Esophagus squamous epithelium (tissue), 5 donors: Measurements from ENCODE around the gene UBE2L5. TPM values are rescaled to one million over a fixed set of nuclear protein-coding genes. Genes with fewer than 3 reads are reported as not detected.
A peak's percentile ranks its signal among the peaks of the same experiment; 100 is the strongest.

Source experiments
- DNase-seq: peaks from one replicate; lab custom pipeline; 2025; lab: John Stamatoyannopoulos, UW
- H3K27ac ChIP-seq, 4 donors: fragments of 200-600 bp; sonication (generic); one replicate each; pipeline ENCODE4 v1.5.1; 2016 to 2019; ENCODE audit warnings: mild to moderate bottlenecking in 1 of 4
- H3K27me3 ChIP-seq, 4 donors: fragments of 200-600 bp; sonication (generic); 1 replicate in 3 of 4; 2 replicates in 1 of 4; pipeline versions ENCODE4 v1.5.1 to v1.6.0; 2017 to 2021; ENCODE audit warnings: antibody characterized with exemption in 1 of 4
- H3K36me3 ChIP-seq, 3 donors: fragments of 200-600 bp; sonication (generic); one replicate each; pipeline ENCODE4 v1.5.1; 2016 to 2019
- H3K4me1 ChIP-seq, 3 donors: fragments of 200-600 bp; sonication (generic); one replicate each; pipeline ENCODE4 v1.5.1; 2017 to 2019
- H3K4me3 ChIP-seq, 4 donors: fragments of 200-600 bp; sonication (generic); 1 replicate in 3 of 4; 2 replicates in 1 of 4; pipeline ENCODE4 v1.5.1; 2016 to 2019; ENCODE audit warnings: mild to moderate bottlenecking in 2 of 4, moderate library complexity in 1 of 4
- H3K9me3 ChIP-seq, 3 donors: fragments of 200-600 bp; sonication (generic); one replicate each; pipeline ENCODE4 v1.5.1; 2016 to 2019
- POLR2A ChIP-seq, 4 donors: fragments of 450-650 bp; IDR thresholded peaks; one replicate each; pipeline ENCODE4 v1.6.1; 2017; ENCODE audit warnings: antibody characterized with exemption in 4 of 4, mild to moderate bottlenecking in 4 of 4, moderate library complexity in 3 of 4
- WGBS, 2 donors: methylation state at CpG; one replicate each; pipeline ENCODE4 v1.1.5; 2018; 5-methylcytosine and 5-hydroxymethylcytosine counted together
- intact Hi-C: fragments of 100-400 bp; cut with DNase I; formaldehyde crosslinking; loops from one replicate; pipeline ENCODE4 v1.15.0; 2022
- total RNA-seq, 4 donors: library from RNA; depleted of rRNA; stranded (reverse); fragments of >200 nt; gene quantifications; one replicate each; pipeline ENCODE4 v1.1.0, GENCODE V29; 2016
- TF ChIP-seq, protein P1 (sequence below), 6 experiments: fragments of 450-650 bp in 4 of 6; fragments of 200-600 bp in 2 of 6; sonication (generic) in 2 of 6; IDR thresholded peaks; one replicate each; pipeline ENCODE4 v1.5.1; 2016 to 2019; ENCODE audit warnings: antibody characterized with exemption in 6 of 6, mild to moderate bottlenecking in 4 of 6, moderate library complexity in 4 of 6
- donor health status: DM: yes; HTN: yes; CAD: no.

The UBE2L5 gene
- total RNA-seq, 4 donors from 2014 or later = 0.19 TPM; not detected in 3

DNA sequence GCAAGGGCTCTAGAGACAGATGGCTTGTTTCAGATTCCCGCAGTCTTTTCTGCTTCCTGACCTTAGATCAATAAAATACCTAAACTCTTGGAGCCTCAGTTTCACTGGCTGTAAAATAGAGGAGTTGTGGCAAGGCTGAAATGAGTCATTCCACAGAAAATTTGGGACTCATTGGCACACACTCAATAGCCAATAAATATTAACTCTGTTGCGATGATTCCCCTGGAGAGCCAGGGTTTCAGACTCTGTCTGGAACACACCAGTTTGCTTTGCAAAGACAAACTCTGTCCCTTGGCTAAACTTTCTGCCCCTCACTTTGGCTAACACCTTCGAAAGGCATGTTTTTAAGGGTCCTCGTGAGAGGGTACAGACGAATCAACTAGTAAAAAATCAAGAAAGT is 18.1 kb upstream of the UBE2L5 start:
- Histone ChIP-seq H3K36me3 (no peaks in the 10 kb centered on the region), H3K9me3 (no peaks in the 10 kb centered on the region), H3K4me3 (no peak overlapping the region), H3K27ac (peak overlapping the region in 3 of 4 donors; percentile 16 to 55 (median 45)), H3K4me1 (peaks cover 4 to 62% (median 15%) of the 10 kb centered on the region in 3 donors), H3K27me3 (no peaks in the 10 kb centered on the region)
- no peak for DNase-seq
- TF ChIP-seq, protein P1, sequence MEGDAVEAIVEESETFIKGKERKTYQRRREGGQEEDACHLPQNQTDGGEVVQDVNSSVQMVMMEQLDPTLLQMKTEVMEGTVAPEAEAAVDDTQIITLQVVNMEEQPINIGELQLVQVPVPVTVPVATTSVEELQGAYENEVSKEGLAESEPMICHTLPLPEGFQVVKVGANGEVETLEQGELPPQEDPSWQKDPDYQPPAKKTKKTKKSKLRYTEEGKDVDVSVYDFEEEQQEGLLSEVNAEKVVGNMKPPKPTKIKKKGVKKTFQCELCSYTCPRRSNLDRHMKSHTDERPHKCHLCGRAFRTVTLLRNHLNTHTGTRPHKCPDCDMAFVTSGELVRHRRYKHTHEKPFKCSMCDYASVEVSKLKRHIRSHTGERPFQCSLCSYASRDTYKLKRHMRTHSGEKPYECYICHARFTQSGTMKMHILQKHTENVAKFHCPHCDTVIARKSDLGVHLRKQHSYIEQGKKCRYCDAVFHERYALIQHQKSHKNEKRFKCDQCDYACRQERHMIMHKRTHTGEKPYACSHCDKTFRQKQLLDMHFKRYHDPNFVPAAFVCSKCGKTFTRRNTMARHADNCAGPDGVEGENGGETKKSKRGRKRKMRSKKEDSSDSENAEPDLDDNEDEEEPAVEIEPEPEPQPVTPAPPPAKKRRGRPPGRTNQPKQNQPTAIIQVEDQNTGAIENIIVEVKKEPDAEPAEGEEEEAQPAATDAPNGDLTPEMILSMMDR (IDR thresholded peaks at IDR 0.05) = no peak
- no peak for TF ChIP-seq POLR2A (IDR thresholded peaks at IDR 0.05)
- intact Hi-C loops = loop anchor here (10.0 kb wide), 1 partner anchor 61 kb away; the partner anchor contains the start of gene HMGB1
- WGBS, 2 donors = 39 to 56% methylated on average over 5 of the region's 5 CpGs

DNA sequence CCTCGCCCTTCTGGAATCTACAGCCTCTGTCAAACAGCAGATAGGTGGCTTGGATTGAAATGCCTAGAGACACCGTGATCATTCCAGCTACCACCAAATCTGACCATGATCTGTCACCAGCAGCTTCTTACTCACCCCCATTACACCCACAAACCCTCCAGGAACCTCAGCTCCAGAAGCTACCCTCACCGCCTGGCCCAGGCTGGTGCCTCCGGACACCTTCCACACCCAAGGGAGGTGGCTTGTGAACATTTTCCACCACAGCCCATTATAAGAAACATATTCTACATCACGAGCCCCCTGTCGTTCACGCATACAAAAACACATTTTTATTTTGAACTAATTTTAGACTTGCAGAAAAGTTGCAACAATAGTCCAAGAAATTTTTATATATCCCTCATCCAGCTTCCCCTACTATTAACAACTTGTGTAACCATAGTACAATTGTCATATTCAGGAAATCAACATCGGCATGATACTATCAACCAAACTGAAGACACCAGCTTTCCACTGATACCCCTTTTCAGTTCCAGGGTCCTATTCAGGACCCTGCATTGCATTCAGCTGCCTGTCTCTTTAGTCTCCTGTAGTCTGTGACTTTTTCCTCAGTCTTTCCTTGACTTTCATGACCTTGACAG is 15.4 kb upstream of the UBE2L5 start:
- Histone ChIP-seq H3K4me1 (peaks cover 4 to 75% (median 27%) of the 10 kb centered on the region in 3 donors), H3K4me3 (no peak overlapping the region)
- 87 to 90% methylated on average over 8 of the region's 8 CpGs for WGBS, 2 donors

DNA sequence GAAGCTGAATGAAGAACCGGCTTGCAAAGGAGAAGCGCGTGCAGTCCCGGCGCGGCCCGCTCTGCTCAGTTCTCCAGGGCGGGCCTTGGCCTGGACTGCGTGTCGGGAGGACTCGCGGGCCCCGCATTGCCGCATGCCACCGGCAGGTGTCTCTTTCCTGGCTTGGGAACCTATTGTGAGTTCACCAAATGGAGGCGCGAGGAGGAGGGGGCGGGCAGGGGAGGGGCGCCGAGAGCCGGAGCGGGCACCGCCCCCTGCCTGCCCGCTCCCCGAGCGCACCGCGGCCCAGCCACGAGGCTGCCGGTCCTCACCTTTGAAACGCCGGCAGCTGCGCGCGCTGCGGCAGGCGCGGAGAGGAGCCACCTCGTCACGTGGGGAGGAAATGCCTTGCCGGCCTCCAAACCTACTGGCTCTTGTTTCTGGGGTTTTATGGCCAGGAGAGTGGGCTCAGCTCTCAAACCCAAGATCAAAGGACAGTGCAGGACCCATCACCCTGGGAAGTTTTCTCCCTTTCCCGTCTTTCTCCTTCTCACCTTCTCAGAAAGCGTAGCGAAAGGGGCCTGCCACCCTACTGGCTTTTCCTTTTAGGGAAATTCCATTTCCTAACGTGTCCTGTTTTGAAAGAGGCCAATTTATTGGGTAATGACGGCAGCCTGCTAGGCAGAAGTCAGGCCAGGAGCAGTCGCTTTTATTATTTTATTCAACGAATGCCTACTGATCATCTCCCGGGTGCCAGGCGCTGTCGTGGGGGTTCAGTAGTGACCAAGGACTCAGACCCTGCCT is 13.8 kb upstream of the UBE2L5 start:
- Histone ChIP-seq H3K27me3 (no peaks in the 10 kb centered on the region), H3K4me3 (peak overlapping the region; percentile 12 to 53 (median 38)), H3K4me1 (peaks cover 4 to 70% (median 26%) of the 10 kb centered on the region in 3 donors), H3K27ac (peak overlapping the region; percentile 84 to 92 (median 86)), H3K36me3 (no peaks in the 10 kb centered on the region), H3K9me3 (no peaks in the 10 kb centered on the region)
- TF ChIP-seq POLR2A (IDR thresholded peaks at IDR 0.05) = peak in 1 of 4 donors; percentile 47
- TF ChIP-seq, protein P1 (IDR thresholded peaks at IDR 0.05) = peak; percentile 82 to 92 (median 88)
- peak; percentile 82 for DNase-seq
- intact Hi-C loops = loop anchor here (10.0 kb wide), 1 partner anchor 56 kb away; the partner anchor contains the start of gene HMGB1
- 7 to 18% methylated on average over 10 to 47 of the region's 51 CpGs for WGBS, 2 donors

More for the DNA sequence above, 15.4 kb upstream of the UBE2L5 start:
- Histone ChIP-seq H3K36me3 (no peaks in the 10 kb centered on the region), H3K9me3 (no peaks in the 10 kb centered on the region), H3K27ac (peak overlapping the region in 2 of 4 donors; percentile 45 to 55), H3K27me3 (no peaks in the 10 kb centered on the region)
- intact Hi-C loops = loop anchor here (10.0 kb wide), 1 partner anchor 58 kb away; the partner anchor contains the start of gene HMGB1
- no peak for TF ChIP-seq POLR2A (IDR thresholded peaks at IDR 0.05)
- TF ChIP-seq, protein P1 (IDR thresholded peaks at IDR 0.05) = no peak
- DNase-seq = no peak

DNA sequence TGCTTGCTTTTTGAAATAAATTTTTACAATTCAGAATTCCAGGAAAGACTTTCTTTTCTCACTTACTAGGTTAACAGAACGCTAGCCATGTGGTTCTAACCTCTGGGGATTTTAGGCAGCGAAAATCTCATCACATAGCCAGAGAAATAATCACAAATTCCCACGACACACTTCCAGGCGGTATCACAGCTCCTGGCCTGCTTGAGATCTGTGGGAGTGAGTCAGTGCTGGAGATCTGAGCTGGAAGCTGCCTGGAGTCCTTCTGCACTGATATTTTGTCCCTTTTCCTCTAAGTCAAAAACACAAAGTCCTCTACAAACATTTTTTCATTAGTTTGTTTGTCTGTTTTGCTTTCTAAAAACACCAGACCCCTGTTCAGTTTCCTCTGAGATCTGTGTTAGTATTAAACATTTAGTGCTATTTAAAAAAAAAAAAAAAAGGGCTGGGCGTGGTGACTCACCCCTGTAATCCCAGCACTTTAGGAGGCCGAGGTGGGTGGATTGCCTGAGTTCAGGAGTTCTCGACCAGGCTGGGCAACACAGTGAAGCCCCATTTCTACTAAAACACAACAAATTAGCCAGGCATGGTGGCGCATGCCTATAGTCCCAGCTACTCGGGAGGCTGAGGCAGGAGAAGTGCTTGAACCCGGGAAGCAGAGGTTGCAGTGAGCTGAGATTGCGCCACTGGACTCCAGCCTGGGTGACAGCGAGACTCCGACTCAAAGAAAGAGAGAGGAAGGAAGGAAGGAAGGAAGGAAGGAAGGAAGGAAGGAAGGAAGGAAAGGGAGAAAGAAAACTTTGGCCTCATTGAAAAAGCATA is 12.2 kb upstream of the UBE2L5 start:
- TF ChIP-seq, protein P1 (IDR thresholded peaks at IDR 0.05) = no peak
- TF ChIP-seq POLR2A (IDR thresholded peaks at IDR 0.05) = no peak
- Histone ChIP-seq H3K4me1 (peaks cover 4 to 55% (median 19%) of the 10 kb centered on the region in 3 donors), H3K27me3 (no peaks in the 10 kb centered on the region), H3K9me3 (no peaks in the 10 kb centered on the region), H3K27ac (peak overlapping the region; percentile 37 to 92 (median 86)), H3K4me3 (no peak overlapping the region), H3K36me3 (no peaks in the 10 kb centered on the region)
- DNase-seq = no peak
- 47 to 64% methylated on average over 10 to 12 of the region's 13 CpGs for WGBS, 2 donors
- intact Hi-C loops = loop anchor here (10.0 kb wide), 1 partner anchor 55 kb away; the partner anchor contains the start of gene HMGB1
